GM18868 (cell line): ENCODE measurements around the gene BCAP29.
A peak's percentile ranks its signal among the peaks of the same experiment; 100 is the strongest.
"Not testable (repeated sequence)": the region's sequence is repeated elsewhere in the genome, so short reads cannot be mapped to it uniquely, and the experiment has no call there.

ENCODE experiments used
- ATAC-seq: cut with Tn5 transposase; IDR thresholded peaks from one replicate; pipeline ENCODE4 v1.9.1; 2021; ENCODE audit warnings: mild to moderate bottlenecking, moderate library complexity; ENCODE audit not compliant: unreplicated experiment

Gene BCAP29

GRCh38 chr7:107579885-107580715 lies at the start of gene BCAP29:
Gene BCAP29, plus strand, starts transcription at chr7:107580246. Its CDS starts 527 bp downstream, at chr7:107580773.
- peak; percentile 96 for ATAC-seq

GRCh38 chr7:107530751-107531150 lies 49.3 kb upstream of the BCAP29 start:
- no peak for ATAC-seq

- no peak for ATAC-seq
Measured at GRCh38 chr7:107534139-107534538, 45.9 kb upstream of the BCAP29 start.

GRCh38 chr7:107537228-107537627 lies 42.8 kb upstream of the BCAP29 start:
- not testable (repeated sequence) for ATAC-seq

GRCh38 chr7:107538001-107538400 lies 42.0 kb upstream of the BCAP29 start:
- no peak for ATAC-seq

GRCh38 chr7:107543338-107543993 lies 36.6 kb upstream of the BCAP29 start:
- no peak for ATAC-seq

GRCh38 chr7:107544848-107545591 lies 35.0 kb upstream of the BCAP29 start:
- no peak for ATAC-seq

- ATAC-seq = no peak
Measured at GRCh38 chr7:107551936-107552335, 28.1 kb upstream of the BCAP29 start.

GRCh38 chr7:107555893-107556292 lies 24.2 kb upstream of the BCAP29 start:
- ATAC-seq = no peak

GRCh38 chr7:107559864-107560263 lies 20.2 kb upstream of the BCAP29 start:
- ATAC-seq = no peak

GRCh38 chr7:107560898-107561516 lies 19.0 kb upstream of the BCAP29 start:
- no peak for ATAC-seq

- peak; percentile 61 for ATAC-seq
Measured at GRCh38 chr7:107563081-107563774, 16.8 kb upstream of the BCAP29 start.

GRCh38 chr7:107563775-107564552 lies 16.1 kb upstream of the BCAP29 start, which contains the start of the genes COG5 and DUS4L:
Gene COG5, minus strand, starts transcription at chr7:107563920. Its CDS starts 24 bp downstream, at chr7:107563896.
Gene DUS4L, plus strand, starts transcription at chr7:107563971. Its CDS starts 3,100 bp downstream, at chr7:107567071.
- ATAC-seq = peak; percentile 98

GRCh38 chr7:107564553-107565298 lies 15.3 kb upstream of the BCAP29 start:
- no peak for ATAC-seq

- ATAC-seq = no peak
Measured at GRCh38 chr7:107570298-107570697, 9.7 kb upstream of the BCAP29 start.

GRCh38 chr7:107573537-107573936 lies 6.5 kb upstream of the BCAP29 start:
- ATAC-seq = no peak

GRCh38 chr7:107579554-107579884 lies 527 bp upstream of the BCAP29 start:
- no peak for ATAC-seq

- ATAC-seq = no peak
Measured at GRCh38 chr7:107580716-107581383, 804 bp downstream of the BCAP29 start.
